Measurements from ENCODE around the gene NEK8. TPM values are rescaled to one million over a fixed set of nuclear protein-coding genes. Genes with fewer than 3 reads are reported as not detected.

NEK8 gene
- total and polyA plus RNA-seq, 7 donors = 0.21 to 1.5 (median 0.80) TPM

GRCh38 chr17:28686296-28686695, 42.3 kb upstream of the NEK8 start:
- Histone ChIP-seq H3K27me3 (ENCODE audit: insufficient read depth in 3 of 3, low read length in 2 of 3) (no peaks in the 10 kb centered on the region), H3K27ac (no peak overlapping the region), H3K9me3 (no peaks in the 10 kb centered on the region), H3K36me3 (ENCODE audit: insufficient read depth in 1 of 2, low read depth in 1 of 2) (peaks cover 40 to 100% of the 10 kb centered on the region in 2 donors), H3K4me3 (no peak overlapping the region), H3K4me1 (no peaks in the 10 kb centered on the region)
- TF ChIP-seq CTCF (IDR thresholded peaks at IDR 0.05) = no peak
- DNase-seq (no peak), ATAC-seq (no peak)
- WGBS, 3 donors = 78 to 85% (median 81%) methylated on average over 4 of the region's 4 CpGs
- intact Hi-C loops (cut with DNase I) = no loop called here

GRCh38 chr17:28688481-28688880, 40.1 kb upstream of the NEK8 start:
- Histone ChIP-seq H3K4me1 (no peaks in the 10 kb centered on the region), H3K27ac (no peak overlapping the region), H3K4me3 (no peak overlapping the region), H3K9me3 (no peaks in the 10 kb centered on the region), H3K36me3 (ENCODE audit: insufficient read depth in 1 of 2, low read depth in 1 of 2) (peaks cover 28 to 100% of the 10 kb centered on the region in 2 donors), H3K27me3 (ENCODE audit: insufficient read depth in 3 of 3, low read length in 2 of 3) (no peaks in the 10 kb centered on the region)
- 96% methylated on average over 4 of the region's 4 CpGs for WGBS, 3 donors
- ATAC-seq = no peak
- TF ChIP-seq CTCF (IDR thresholded peaks at IDR 0.05) = no peak
- intact Hi-C loops (cut with DNase I) = no loop called here
- no peak for DNase-seq

GRCh38 chr17:28689011-28689410, 39.6 kb upstream of the NEK8 start:
- TF ChIP-seq CTCF (IDR thresholded peaks at IDR 0.05) = no peak
- no peak for DNase-seq
- peaks cover 32 to 100% of the 10 kb centered on the region in 2 donors for H3K36me3 ChIP-seq (ENCODE audit: insufficient read depth in 1 of 2, low read depth in 1 of 2)
- WGBS, 3 donors = 96 to 100% (median 97%) methylated on average over 3 of the region's 3 CpGs
- no peak overlapping the region for H3K4me3 ChIP-seq
- H3K9me3 ChIP-seq = no peaks in the 10 kb centered on the region
- no peak overlapping the region for H3K27ac ChIP-seq
- no peak for ATAC-seq
- H3K27me3 ChIP-seq (ENCODE audit: insufficient read depth in 3 of 3, low read length in 2 of 3) = no peaks in the 10 kb centered on the region
- H3K4me1 ChIP-seq = no peaks in the 10 kb centered on the region
- intact Hi-C loops (cut with DNase I) = no loop called here

GRCh38 chr17:28693869-28694268, 34.7 kb upstream of the NEK8 start:
- no peak for TF ChIP-seq CTCF (IDR thresholded peaks at IDR 0.05)
- 93 to 100% (median 95%) methylated on average over 1 of the region's 1 CpG for WGBS, 3 donors
- no peaks in the 10 kb centered on the region for H3K9me3 ChIP-seq
- H3K4me3 ChIP-seq = no peak overlapping the region
- no peaks in the 10 kb centered on the region for H3K27me3 ChIP-seq (ENCODE audit: insufficient read depth in 3 of 3, low read length in 2 of 3)
- DNase-seq (no peak), ATAC-seq (no peak)
- intact Hi-C loops (cut with DNase I) = no loop called here
- H3K36me3 ChIP-seq (ENCODE audit: insufficient read depth in 1 of 2, low read depth in 1 of 2) = peaks cover 34 to 100% of the 10 kb centered on the region in 2 donors
- H3K4me1 ChIP-seq = no peaks in the 10 kb centered on the region
- H3K27ac ChIP-seq = no peak overlapping the region

GRCh38 chr17:28698253-28698941, 30.2 kb upstream of the NEK8 start:
- Histone ChIP-seq H3K27ac (no peak overlapping the region), H3K4me1 (no peaks in the 10 kb centered on the region)
- 93 to 98% (median 94%) methylated on average over 6 of the region's 6 CpGs for WGBS, 3 donors

More at GRCh38 chr17:28698253-28698941, 30.2 kb upstream of the NEK8 start:
- ATAC-seq = no peak
- intact Hi-C loops (cut with DNase I) = no loop called here
- no peak for DNase-seq
- no peak for TF ChIP-seq CTCF (IDR thresholded peaks at IDR 0.05)
- Histone ChIP-seq H3K4me3 (no peak overlapping the region), H3K9me3 (no peaks in the 10 kb centered on the region), H3K36me3 (ENCODE audit: insufficient read depth in 1 of 2, low read depth in 1 of 2) (peaks cover 32 to 100% of the 10 kb centered on the region in 2 donors), H3K27me3 (ENCODE audit: insufficient read depth in 3 of 3, low read length in 2 of 3) (no peaks in the 10 kb centered on the region)

Data from psoas muscle (tissue), 8 donors.